Prostate gland (tissue), 2 donors: Measurements from ENCODE around the gene BTBD2. TPM values are rescaled to one million over a fixed set of nuclear protein-coding genes. Genes with fewer than 3 reads are reported as not detected.

Experiments used
- DNase-seq: peaks from one replicate; pipeline ENCODE4 v3.0.0-alpha.2; 2019; ENCODE audit warnings: low spot score
- H3K27ac ChIP-seq, 2 donors: fragments of 200-600 bp; sonication (generic); 2 replicates each; pipeline ENCODE4 v1.5.1; 2017 to 2019
- H3K27me3 ChIP-seq: fragments of 200-600 bp; sonication (generic); replicated peaks from 2 replicates; pipeline ENCODE4 v1.5.1; 2019; ENCODE audit not compliant: insufficient read depth
- H3K36me3 ChIP-seq, 2 donors: fragments of 200-600 bp; sonication (generic); 1 replicate in 1 of 2; 2 replicates in 1 of 2; pipeline versions ENCODE4 v1.5.1 to v1.8.1; 2017 to 2019
- H3K4me1 ChIP-seq: fragments of 200-600 bp; sonication (generic); replicated peaks from 2 replicates; pipeline ENCODE4 v1.5.1; 2019
- H3K4me3 ChIP-seq, 2 donors: fragments of 200-600 bp; sonication (generic); 2 replicates each; pipeline ENCODE4 v1.5.1; 2017 to 2019
- H3K9me3 ChIP-seq: fragments of 200-600 bp; sonication (generic); 2 replicates; pipeline ENCODE4 v1.5.1; 2017
- POLR2A ChIP-seq: fragments of 450-650 bp; IDR thresholded peaks from one replicate; pipeline ENCODE4 v1.6.1; 2016; ENCODE audit warnings: antibody characterized with exemption, mild to moderate bottlenecking
- POLR2AphosphoS5 ChIP-seq: sonication (generic); formaldehyde crosslinking; IDR thresholded peaks from one replicate; pipeline ENCODE4 v1.6.1; 2017; ENCODE audit warnings: antibody characterized with exemption
- WGBS: methylation state at CpG from one replicate; pipeline ENCODE4 v1.1.5; 2018; 5-methylcytosine and 5-hydroxymethylcytosine counted together
- intact Hi-C: fragments of 100-400 bp; cut with DNase I; formaldehyde crosslinking; loops from one replicate; pipeline ENCODE4 v1.14.2; 2022
- total RNA-seq, 2 donors: library from RNA; depleted of rRNA; stranded (reverse); fragments of >200 nt; gene quantifications; one replicate each; pipeline ENCODE4 v1.1.0, GENCODE V29; 2016
- TF ChIP-seq, protein P1 (sequence below), 4 experiments: fragments of 200-600 bp in 2 of 4; fragments of 450-650 bp in 2 of 4; sonication (generic) in 2 of 4; IDR thresholded peaks; 1 replicate in 3 of 4; 2 replicates in 1 of 4; pipeline ENCODE4 v1.5.1; 2016 to 2019; ENCODE audit warnings: antibody characterized with exemption in 4 of 4, mild to moderate bottlenecking in 2 of 4, moderate library complexity in 2 of 4

Gene BTBD2
- total RNA-seq, 2 donors from 2014 or later = 116 to 136 TPM

DNA sequence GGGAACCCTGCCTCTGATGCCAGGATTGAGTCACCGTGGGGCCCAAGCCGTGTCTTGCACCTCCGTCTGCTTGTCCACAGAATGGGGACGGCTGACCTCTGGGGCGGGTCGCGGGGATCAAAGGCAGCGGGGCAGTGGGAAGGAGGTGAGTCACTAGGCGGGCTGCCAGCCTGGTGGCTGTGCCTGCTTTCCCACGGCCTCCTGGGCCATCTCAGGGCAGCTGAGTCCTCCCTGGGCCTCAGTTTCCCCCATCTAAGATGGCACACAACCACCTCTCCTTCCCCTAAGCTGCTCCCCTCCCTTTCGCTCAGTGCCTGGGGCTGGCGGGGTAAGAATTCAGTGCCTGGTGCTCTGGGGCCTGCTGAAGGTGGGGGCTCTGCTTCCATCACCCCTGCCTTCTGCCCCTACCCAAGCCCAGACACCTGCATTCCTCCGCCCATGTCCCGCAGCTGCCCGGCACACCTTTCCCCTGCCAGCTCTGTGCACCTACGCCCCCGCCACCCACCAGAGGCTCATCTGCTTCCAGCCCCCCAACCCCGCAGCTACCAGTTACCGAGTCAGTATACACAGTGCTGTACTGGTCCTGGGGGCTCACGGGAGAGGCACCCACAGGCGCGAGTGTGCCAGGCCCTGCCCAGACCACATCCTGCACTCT lies 32.1 kb upstream of the BTBD2 start:
- no peaks in the 10 kb centered on the region for H3K27me3 ChIP-seq
- H3K36me3 ChIP-seq = no peaks in the 10 kb centered on the region
- WGBS = 70% methylated on average over 18 of the region's 22 CpGs
- TF ChIP-seq POLR2A (no peak), POLR2AphosphoS5 (no peak)
- TF ChIP-seq, protein P1, sequence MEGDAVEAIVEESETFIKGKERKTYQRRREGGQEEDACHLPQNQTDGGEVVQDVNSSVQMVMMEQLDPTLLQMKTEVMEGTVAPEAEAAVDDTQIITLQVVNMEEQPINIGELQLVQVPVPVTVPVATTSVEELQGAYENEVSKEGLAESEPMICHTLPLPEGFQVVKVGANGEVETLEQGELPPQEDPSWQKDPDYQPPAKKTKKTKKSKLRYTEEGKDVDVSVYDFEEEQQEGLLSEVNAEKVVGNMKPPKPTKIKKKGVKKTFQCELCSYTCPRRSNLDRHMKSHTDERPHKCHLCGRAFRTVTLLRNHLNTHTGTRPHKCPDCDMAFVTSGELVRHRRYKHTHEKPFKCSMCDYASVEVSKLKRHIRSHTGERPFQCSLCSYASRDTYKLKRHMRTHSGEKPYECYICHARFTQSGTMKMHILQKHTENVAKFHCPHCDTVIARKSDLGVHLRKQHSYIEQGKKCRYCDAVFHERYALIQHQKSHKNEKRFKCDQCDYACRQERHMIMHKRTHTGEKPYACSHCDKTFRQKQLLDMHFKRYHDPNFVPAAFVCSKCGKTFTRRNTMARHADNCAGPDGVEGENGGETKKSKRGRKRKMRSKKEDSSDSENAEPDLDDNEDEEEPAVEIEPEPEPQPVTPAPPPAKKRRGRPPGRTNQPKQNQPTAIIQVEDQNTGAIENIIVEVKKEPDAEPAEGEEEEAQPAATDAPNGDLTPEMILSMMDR (IDR thresholded peaks at IDR 0.05) = no peak
- H3K9me3 ChIP-seq = no peaks in the 10 kb centered on the region
- H3K27ac ChIP-seq = peak overlapping the region; percentile 99 to 100
- intact Hi-C loops = no loop called here
- no peak for DNase-seq
- peaks cover 63% of the 10 kb centered on the region for H3K4me1 ChIP-seq
- H3K4me3 ChIP-seq = peak overlapping the region; percentile 98 to 100

DNA sequence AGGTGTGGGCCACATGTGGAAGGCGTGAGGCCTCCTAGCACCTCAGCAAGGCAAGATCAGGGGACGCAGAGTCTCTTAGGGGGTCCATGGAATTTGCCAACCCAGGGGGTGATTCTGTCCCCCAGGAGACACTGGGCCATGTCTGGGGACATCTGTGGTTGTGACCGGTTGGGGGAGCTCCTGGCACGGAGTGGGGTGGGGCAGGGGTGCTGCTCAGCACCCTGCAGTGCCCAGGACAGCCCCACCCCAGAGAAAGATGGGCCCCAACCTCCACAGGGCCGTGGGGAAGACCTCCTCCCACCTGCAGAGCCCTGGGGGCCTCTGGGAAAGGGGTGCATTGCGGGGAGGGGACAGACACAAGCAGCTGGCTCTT lies 31.5 kb upstream of the BTBD2 start:
- Histone ChIP-seq H3K36me3 (no peaks in the 10 kb centered on the region), H3K27ac (peak overlapping the region; percentile 99 to 100), H3K4me3 (peak overlapping the region in 1 of 2 donors; percentile 98), H3K9me3 (no peaks in the 10 kb centered on the region), H3K4me1 (peaks cover 64% of the 10 kb centered on the region), H3K27me3 (no peaks in the 10 kb centered on the region)
- WGBS = 70% methylated on average over 6 of the region's 6 CpGs
- TF ChIP-seq, protein P1 (IDR thresholded peaks at IDR 0.05) = no peak
- no peak for TF ChIP-seq POLR2A
- TF ChIP-seq POLR2AphosphoS5 = no peak
- DNase-seq = no peak
- intact Hi-C loops = no loop called here

DNA sequence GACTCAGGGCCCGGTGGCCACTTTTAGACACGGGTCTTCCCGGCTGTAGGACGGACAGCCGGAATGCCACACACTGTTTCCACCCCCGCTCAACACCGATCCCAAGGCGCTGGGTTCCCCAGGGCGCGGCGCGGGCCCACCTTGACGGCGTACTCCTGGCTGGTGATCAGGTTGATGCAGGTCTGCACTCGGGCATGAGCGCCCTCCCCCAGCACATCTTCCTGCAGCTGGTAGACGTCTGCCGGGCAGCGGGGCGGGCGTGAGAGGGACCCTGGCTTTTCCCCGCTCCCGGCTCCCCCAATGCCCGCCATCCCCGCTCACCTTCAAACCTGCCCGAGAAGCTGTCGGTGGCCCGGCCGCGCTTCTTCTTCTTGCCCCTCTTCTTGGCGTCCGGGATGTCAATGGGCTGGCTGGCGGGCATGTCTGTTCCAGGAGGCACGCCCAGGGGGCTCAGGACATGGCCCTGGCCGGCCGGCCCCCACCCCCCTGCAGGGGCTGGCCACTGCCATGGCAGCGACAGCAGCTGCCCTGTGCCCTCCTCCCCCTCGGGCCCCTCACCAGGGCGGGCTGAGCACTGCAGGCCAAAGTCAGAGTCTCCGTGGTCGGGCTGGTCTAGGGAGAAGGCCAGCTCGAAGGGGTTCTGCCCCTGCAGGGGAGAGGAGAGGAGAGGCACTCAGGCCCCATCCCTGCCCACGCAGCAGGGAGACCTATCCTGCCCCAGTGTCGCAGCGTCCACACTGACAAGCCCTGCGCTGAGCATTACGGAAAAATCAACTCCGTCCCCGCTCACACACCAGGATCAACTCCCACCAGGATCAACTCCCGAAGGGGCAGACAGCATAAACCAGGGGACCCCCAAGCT lies 30.8 kb upstream of the BTBD2 start:
- Histone ChIP-seq H3K27ac (peak overlapping the region; percentile 99 to 100), H3K27me3 (no peaks in the 10 kb centered on the region), H3K4me1 (peaks cover 63% of the 10 kb centered on the region), H3K36me3 (peaks cover 0 to 4% of the 10 kb centered on the region in 2 donors), H3K9me3 (no peaks in the 10 kb centered on the region), H3K4me3 (no peak overlapping the region)
- no peak for DNase-seq
- intact Hi-C loops = no loop called here
- TF ChIP-seq, protein P1 (IDR thresholded peaks at IDR 0.05) = no peak
- TF ChIP-seq POLR2AphosphoS5 = no peak
- TF ChIP-seq POLR2A = no peak
- 84% methylated on average over 46 of the region's 50 CpGs for WGBS

DNA sequence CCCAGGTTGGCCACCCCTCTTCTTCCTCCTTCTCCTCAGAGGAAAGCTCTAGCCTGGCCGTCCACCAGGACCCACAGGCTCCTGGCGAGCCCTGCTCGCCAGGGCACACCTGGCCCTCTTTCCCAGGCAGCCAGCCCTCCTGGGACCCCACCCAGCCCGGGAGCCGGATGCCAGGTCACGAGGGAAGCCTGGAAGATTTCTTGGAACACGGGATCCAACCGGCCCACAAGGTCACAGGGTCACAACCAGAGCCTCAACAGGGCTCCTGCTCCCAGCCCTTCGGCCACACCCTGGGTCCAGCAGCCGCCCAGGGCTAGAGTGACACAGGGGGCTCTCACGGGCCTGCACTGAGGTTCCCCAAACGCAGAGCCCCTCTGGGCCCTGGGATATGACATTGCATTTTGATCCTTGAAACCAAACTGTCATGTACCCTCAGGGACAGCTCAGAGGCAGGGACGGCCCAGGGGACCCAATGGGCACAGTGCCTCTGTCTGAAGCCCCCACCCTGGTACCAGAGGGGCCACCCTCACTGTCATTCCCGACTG lies 30.1 kb upstream of the BTBD2 start:
- no peak for DNase-seq
- peak overlapping the region; percentile 99 to 100 for H3K27ac ChIP-seq
- H3K4me3 ChIP-seq = no peak overlapping the region
- H3K36me3 ChIP-seq = peaks cover 5 to 11% of the 10 kb centered on the region in 2 donors
- WGBS = 61% methylated on average over 11 of the region's 14 CpGs
- H3K27me3 ChIP-seq = no peaks in the 10 kb centered on the region
- no peaks in the 10 kb centered on the region for H3K9me3 ChIP-seq
- TF ChIP-seq, protein P1 (IDR thresholded peaks at IDR 0.05) = no peak
- TF ChIP-seq POLR2AphosphoS5 = no peak
- no peak for TF ChIP-seq POLR2A
- peaks cover 67% of the 10 kb centered on the region for H3K4me1 ChIP-seq
- intact Hi-C loops = no loop called here
